ENCODE measurements around the gene GTSE1. TPM values are rescaled to one million over a fixed set of nuclear protein-coding genes. Genes with fewer than 3 reads are reported as not detected.
A peak's percentile ranks its signal among the peaks of the same experiment; 100 is the strongest.

The GTSE1 gene
- total RNA-seq, 1 experiment from 2014 or later, result 42.6 TPM

GRCh38 chr22:46331496-46331895 lies 34.8 kb downstream of the GTSE1 start:
- no peak overlapping the region for H2BK20ac ChIP-seq (ENCODE audit: low read depth, low read length, poor library complexity, severe bottlenecking)
- H3K27ac ChIP-seq (ENCODE audit: insufficient read length, low read depth, low read length), result no peak overlapping the region
- no peak overlapping the region for H2BK15ac ChIP-seq (ENCODE audit: low read depth, low read length)
- Mint-ChIP-seq H3K27ac (peak overlapping the region in 1 of 3 experiments; percentile 83; a peak in 1 of 7 replicates), H3K36me3 (ENCODE audit: insufficient read depth in 1 of 3, low read depth in 3 of 3) (peaks cover 15 to 59% (median 34%) of the 10 kb centered on the region in 3 experiments), H3K9me3 (no peaks in the 10 kb centered on the region; a peak in 2 of 5 replicates), H3K27me3 (ENCODE audit: low read depth) (no peaks in the 10 kb centered on the region), H3K4me3 (no peak overlapping the region), H3K4me1 (peaks cover 10 to 17% of the 10 kb centered on the region in 2 experiments)
- TF ChIP-seq CTCF (conservative IDR thresholded peaks at IDR 0.05), result no peak
- no peak overlapping the region for H3K56ac ChIP-seq (ENCODE audit: insufficient read length, low read depth, low read length)
- no peak overlapping the region for H2BK12ac ChIP-seq (ENCODE audit: insufficient read length, low read depth, low read length)
- H3K14ac ChIP-seq (ENCODE audit: insufficient read depth, low read length), result no peak overlapping the region
- H3K23me2 ChIP-seq (ENCODE audit: insufficient read length, low read depth, low read length, poor library complexity, severe bottlenecking), result peaks cover 10% of the 10 kb centered on the region
- no peak overlapping the region for H2BK120ac ChIP-seq (ENCODE audit: low read depth, low read length, poor library complexity, severe bottlenecking)
- no peaks in the 10 kb centered on the region for H4K20me1 ChIP-seq (ENCODE audit: control insufficient read depth, insufficient read depth, insufficient read length)
- no peak overlapping the region for H2AK5ac ChIP-seq (ENCODE audit: insufficient read length, low read length)
- H3K4me1 ChIP-seq (ENCODE audit: insufficient read depth, low read length), result no peaks in the 10 kb centered on the region
- H3K27me3 ChIP-seq (ENCODE audit: insufficient read depth, low read length), result no peaks in the 10 kb centered on the region
- no peak for DNase-seq
- WGBS (ENCODE audit: extremely low coverage, insufficient read length, low lambda C conversion rate), result no CpG with 5 or more reads among the region's 23 CpGs
- H3K23ac ChIP-seq (ENCODE audit: insufficient read length, low read depth, low read length), result no peak overlapping the region
- H4K91ac ChIP-seq (ENCODE audit: insufficient read length, low read depth, low read length), result no peak overlapping the region
- H3K4ac ChIP-seq (ENCODE audit: low read depth, low read length), result no peak overlapping the region
- H4K5ac ChIP-seq (ENCODE audit: insufficient read length, low read depth, low read length), result no peak overlapping the region
- H3K9me3 ChIP-seq (ENCODE audit: control insufficient read depth, low read depth, low read length), result no peaks in the 10 kb centered on the region
- H3T11ph ChIP-seq (ENCODE audit: low read length), result no peak overlapping the region
- H3K4me2 ChIP-seq (ENCODE audit: insufficient read depth, insufficient read length, low read length), result no peak overlapping the region
- peaks cover under 1% of the 10 kb centered on the region for H3K79me1 ChIP-seq (ENCODE audit: insufficient read depth, low read depth, low read length, poor library complexity, severe bottlenecking)
- H2BK5ac ChIP-seq (ENCODE audit: insufficient read length, low read length), result no peak overlapping the region
- H3K79me2 ChIP-seq (ENCODE audit: insufficient read depth, low read length), result no peaks in the 10 kb centered on the region; the same call in 1 of the 2 replicates
- no peak overlapping the region for H2AFZ ChIP-seq (ENCODE audit: low read length)
- H3K9ac ChIP-seq (ENCODE audit: extremely low read depth, insufficient read length, low read length), result no peak overlapping the region
- no peak overlapping the region for H3K18ac ChIP-seq (ENCODE audit: insufficient read length, low read depth, low read length)
- no peak overlapping the region for H4K8ac ChIP-seq (replicated peaks; ENCODE audit: insufficient read length, low read depth, low read length)

Data from H9 (cell line).